Activated naive CD4-positive, alpha-beta T cell treated with anti-CD3 and anti-CD28 coated beads for 36 hours (primary cell): Measurements from ENCODE around the gene HCFC1. TPM values are rescaled to one million over a fixed set of nuclear protein-coding genes. Genes with fewer than 3 reads are reported as not detected.

Source experiments
- CTCF ChIA-PET: fragments of 350-600 bp; sonication (Branson Sonifier 250); formaldehyde crosslinking; loops from one replicate; lab custom pipeline; 2021; ENCODE audit warnings: antibody characterized with exemption; lab: Charles Lee
- DNase-seq: peaks from one replicate; pipeline ENCODE4 v3.0.0-alpha.2; 2020
- H3K27ac Mint-ChIP-seq: one replicate; pipeline ENCODE4 v1.8.0; 2021; ENCODE audit warnings: mild to moderate bottlenecking, mixed read lengths
- H3K27me3 Mint-ChIP-seq: one replicate; pipeline ENCODE4 v1.8.0; 2021; ENCODE audit warnings: low read depth, mixed read lengths
- H3K36me3 Mint-ChIP-seq: one replicate; pipeline ENCODE4 v1.8.0; 2021; ENCODE audit warnings: low read depth, mixed read lengths
- H3K4me1 Mint-ChIP-seq: one replicate; pipeline ENCODE4 v1.8.0; 2021; ENCODE audit warnings: low read depth, mixed read lengths
- H3K4me3 Mint-ChIP-seq: one replicate; pipeline ENCODE4 v1.8.0; 2021; ENCODE audit warnings: mild to moderate bottlenecking, moderate library complexity, mixed read lengths
- H3K9me3 Mint-ChIP-seq: one replicate; pipeline ENCODE4 v1.8.0; 2021; ENCODE audit warnings: mixed read lengths
- intact Hi-C: fragments of 100-400 bp; cut with micrococcal nuclease; formaldehyde crosslinking; loops from one replicate; pipeline ENCODE4 v1.15.1; 2023
- total RNA-seq, 2 experiments: library from RNA; stranded (reverse); gene quantifications; one replicate each; pipeline ENCODE4 v1.2.3, GENCODE V29; 2021

The HCFC1 gene
- total RNA-seq, 2 experiments from 2014 or later = 85.0 to 86.1 TPM

DNA sequence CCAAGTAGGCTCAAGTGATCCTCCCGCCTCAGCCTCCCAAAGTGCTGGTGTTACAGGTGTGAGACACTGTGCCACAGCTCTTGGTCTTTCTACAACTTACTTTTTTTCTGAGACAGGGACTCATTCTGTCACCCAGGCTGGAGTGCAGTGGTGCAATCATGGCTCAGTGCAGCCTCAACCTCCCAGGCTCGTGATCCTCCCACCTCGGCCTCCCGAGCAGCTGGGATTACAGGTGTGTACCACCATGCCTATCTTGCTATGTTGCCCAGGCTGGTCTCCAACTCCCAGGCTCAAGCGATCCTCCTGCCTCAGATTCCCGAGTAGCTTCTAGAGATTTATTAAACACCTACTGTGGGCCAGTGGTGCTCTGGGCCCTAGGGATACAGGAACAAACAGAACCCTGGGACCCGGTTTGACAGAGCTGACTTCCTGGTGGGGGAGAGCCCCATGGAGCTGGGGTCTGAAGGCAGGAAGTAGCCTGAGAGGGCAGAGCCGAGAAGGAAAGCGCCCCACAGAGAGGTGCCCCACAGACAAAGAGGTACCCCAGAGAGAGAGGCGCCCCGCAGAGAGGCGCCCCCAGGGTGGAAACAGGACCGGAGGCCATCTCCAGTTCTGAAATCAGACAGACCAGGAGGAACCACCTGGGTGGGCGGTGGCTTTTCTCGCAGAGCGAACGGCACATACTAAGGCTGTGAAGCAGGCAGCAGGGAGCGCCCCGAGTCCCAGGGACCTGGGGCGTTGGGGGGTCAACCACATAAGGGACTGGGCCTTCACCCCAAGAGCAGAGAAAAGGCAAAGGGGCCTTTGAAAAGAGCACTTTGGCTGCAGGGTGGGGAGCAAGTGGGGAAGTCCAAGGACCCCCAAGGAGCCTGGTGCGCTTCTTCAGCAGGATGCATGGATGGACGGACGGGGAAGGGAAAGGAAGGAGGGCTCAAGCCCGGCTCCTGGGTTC, 43.1 kb upstream of the HCFC1 start:
- H3K4me3 Mint-ChIP-seq = no peak overlapping the region
- intact Hi-C loops = loop anchor here (5.0 kb wide), 1 partner anchor 32 kb away; no protein-coding TSS in a partner anchor
- no peak overlapping the region for H3K27ac Mint-ChIP-seq
- DNase-seq = no peak
- peaks cover 11% of the 10 kb centered on the region for H3K4me1 Mint-ChIP-seq
- CTCF ChIA-PET = interaction anchor here (0.6 to 2.6 kb wide), 14 partner anchors 11 to 121 kb away, joined by 3 to 12 read pairs (median 5); partner anchors contain the start of gene TMEM187
- peaks cover 21% of the 10 kb centered on the region for H3K36me3 Mint-ChIP-seq
- no peaks in the 10 kb centered on the region for H3K9me3 Mint-ChIP-seq
- H3K27me3 Mint-ChIP-seq = no peaks in the 10 kb centered on the region

GRCh38 chrX:154013614-154014360, 42.2 kb upstream of the HCFC1 start:
- DNase-seq = peak; percentile 46
- CTCF ChIA-PET = interaction anchor here (0.6 to 2.6 kb wide), 20 partner anchors 10 to 122 kb away, joined by 3 to 12 read pairs (median 4); partner anchors contain the start of gene TMEM187
- intact Hi-C loops = loop anchor here (1.0 kb wide), 1 partner anchor 38 kb away; no protein-coding TSS in a partner anchor
- H3K4me3 Mint-ChIP-seq = no peak overlapping the region
- H3K4me1 Mint-ChIP-seq = peaks cover 10% of the 10 kb centered on the region
- H3K36me3 Mint-ChIP-seq = peaks cover 19% of the 10 kb centered on the region
- H3K27ac Mint-ChIP-seq = peak overlapping the region; percentile 41
- H3K27me3 Mint-ChIP-seq = no peaks in the 10 kb centered on the region
- H3K9me3 Mint-ChIP-seq = no peaks in the 10 kb centered on the region

GRCh38 chrX:154013001-154013421, 41.4 kb upstream of the HCFC1 start:
- H3K36me3 Mint-ChIP-seq = peaks cover 16% of the 10 kb centered on the region
- H3K27ac Mint-ChIP-seq = no peak overlapping the region
- H3K27me3 Mint-ChIP-seq = no peaks in the 10 kb centered on the region
- intact Hi-C loops = loop anchor here (1.0 kb wide), 1 partner anchor 38 kb away; no protein-coding TSS in a partner anchor
- no peak overlapping the region for H3K4me3 Mint-ChIP-seq
- CTCF ChIA-PET = interaction anchor here (0.6 to 2.6 kb wide), 15 partner anchors 9 to 86 kb away, joined by 3 to 12 read pairs (median 4); partner anchors contain the start of gene TMEM187
- DNase-seq = no peak
- no peaks in the 10 kb centered on the region for H3K9me3 Mint-ChIP-seq
- peaks cover 8% of the 10 kb centered on the region for H3K4me1 Mint-ChIP-seq

DNA sequence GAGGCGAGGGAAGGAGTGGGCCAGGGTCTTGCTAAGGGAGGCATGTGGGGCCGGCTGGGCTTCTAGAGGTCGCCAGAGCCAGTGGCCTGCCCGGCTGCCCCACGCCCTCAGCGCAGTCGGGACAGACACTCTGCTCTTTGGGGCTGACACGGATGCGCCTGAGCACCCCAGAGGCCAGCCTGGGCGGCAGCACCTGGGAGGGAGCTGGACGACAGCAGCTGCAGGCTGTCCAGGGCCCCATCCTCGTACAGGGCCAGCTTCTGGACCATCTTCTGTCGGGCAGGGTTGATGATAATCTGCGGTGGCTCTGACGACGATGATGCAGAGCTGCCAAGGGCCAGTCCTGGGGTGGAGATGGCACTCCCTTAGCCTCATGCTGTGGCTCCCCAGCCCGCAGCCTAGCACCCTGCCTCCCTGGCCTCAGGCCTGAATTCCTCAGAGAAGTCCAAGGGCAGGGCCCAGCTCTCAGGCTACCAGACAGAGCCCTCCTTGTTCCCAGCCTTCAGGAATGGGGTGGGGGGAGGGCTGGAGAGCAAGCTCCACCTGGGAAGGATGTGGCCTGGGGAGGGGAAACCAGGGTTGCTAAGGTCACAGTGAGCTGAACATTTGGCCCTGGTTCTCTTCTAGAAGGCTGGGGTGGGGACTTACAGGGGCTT, 40.8 kb upstream of the HCFC1 start:
- H3K36me3 Mint-ChIP-seq = peaks cover 16% of the 10 kb centered on the region
- intact Hi-C loops = no loop called here
- no peaks in the 10 kb centered on the region for H3K9me3 Mint-ChIP-seq
- CTCF ChIA-PET = interaction anchor here (0.7 to 2.6 kb wide), 9 partner anchors 8 to 79 kb away, joined by 3 to 12 read pairs (median 4); partner anchors contain the start of gene TMEM187
- H3K27ac Mint-ChIP-seq = no peak overlapping the region
- H3K4me3 Mint-ChIP-seq = no peak overlapping the region
- H3K27me3 Mint-ChIP-seq = no peaks in the 10 kb centered on the region
- H3K4me1 Mint-ChIP-seq = peaks cover 9% of the 10 kb centered on the region
- DNase-seq = no peak

GRCh38 chrX:154011376-154012335, 40.0 kb upstream of the HCFC1 start:
- intact Hi-C loops = no loop called here
- no peak for DNase-seq
- Mint-ChIP-seq H3K4me3 (no peak overlapping the region), H3K9me3 (no peaks in the 10 kb centered on the region), H3K4me1 (peaks cover 10% of the 10 kb centered on the region), H3K27me3 (no peaks in the 10 kb centered on the region), H3K36me3 (peaks cover 15% of the 10 kb centered on the region), H3K27ac (no peak overlapping the region)
- CTCF ChIA-PET = interaction anchor here (0.9 to 1.6 kb wide), 2 partner anchors 9 to 42 kb away, joined by 3 to 10 read pairs; no protein-coding TSS in a partner anchor

- peaks cover 13% of the 10 kb centered on the region for H3K36me3 Mint-ChIP-seq
- DNase-seq = no peak
- peaks cover 5% of the 10 kb centered on the region for H3K4me1 Mint-ChIP-seq
- no peaks in the 10 kb centered on the region for H3K27me3 Mint-ChIP-seq
- CTCF ChIA-PET = no interaction called here
- H3K9me3 Mint-ChIP-seq = no peaks in the 10 kb centered on the region
- intact Hi-C loops = no loop called here
- H3K4me3 Mint-ChIP-seq = no peak overlapping the region
- H3K27ac Mint-ChIP-seq = no peak overlapping the region
Observed at GRCh38 chrX:154010330-154011087, 38.9 kb upstream of the HCFC1 start.

DNA sequence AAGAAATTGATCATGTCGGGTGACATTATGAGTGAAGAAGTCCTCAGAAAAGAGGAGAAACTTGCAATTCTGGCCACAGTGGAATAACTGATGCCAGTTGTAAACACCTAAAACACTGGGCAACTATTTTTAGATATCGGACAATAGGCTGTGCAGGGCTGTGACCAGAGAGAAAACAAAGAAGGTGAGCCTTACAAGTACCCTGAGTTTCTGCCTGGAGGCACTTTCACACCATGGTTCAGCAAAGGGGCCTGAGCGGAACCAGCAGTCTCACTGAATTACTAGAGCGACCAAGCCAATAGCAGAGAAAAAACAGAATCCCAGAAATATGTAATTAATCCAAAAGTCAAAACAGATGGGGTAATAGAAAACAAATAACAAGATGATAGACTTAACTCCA, 36.9 kb upstream of the HCFC1 start:
- no peak for DNase-seq
- Mint-ChIP-seq H3K4me3 (no peak overlapping the region), H3K36me3 (peaks cover 14% of the 10 kb centered on the region), H3K27ac (no peak overlapping the region), H3K27me3 (no peaks in the 10 kb centered on the region), H3K9me3 (no peaks in the 10 kb centered on the region), H3K4me1 (peaks cover 5% of the 10 kb centered on the region)
- CTCF ChIA-PET = no interaction called here
- intact Hi-C loops = no loop called here

- CTCF ChIA-PET = no interaction called here
- no peak for DNase-seq
- intact Hi-C loops = no loop called here
- Mint-ChIP-seq H3K4me1 (peaks cover 12% of the 10 kb centered on the region), H3K27me3 (no peaks in the 10 kb centered on the region), H3K4me3 (no peak overlapping the region), H3K36me3 (peaks cover 14% of the 10 kb centered on the region), H3K27ac (no peak overlapping the region), H3K9me3 (no peaks in the 10 kb centered on the region)
Observed at GRCh38 chrX:154006947-154007346, 35.3 kb upstream of the HCFC1 start.

GRCh38 chrX:154004315-154004714, 32.7 kb upstream of the HCFC1 start:
- Mint-ChIP-seq H3K4me3 (no peak overlapping the region), H3K36me3 (peaks cover 17% of the 10 kb centered on the region), H3K4me1 (peaks cover 16% of the 10 kb centered on the region), H3K9me3 (no peaks in the 10 kb centered on the region), H3K27me3 (no peaks in the 10 kb centered on the region), H3K27ac (peak overlapping the region; percentile 43)
- intact Hi-C loops = no loop called here
- DNase-seq = no peak
- CTCF ChIA-PET = interaction anchor here (1.0 to 1.3 kb wide), 4 partner anchors 9 to 36 kb away, joined by 3 to 4 read pairs (median 4); no protein-coding TSS in a partner anchor

- intact Hi-C loops = no loop called here
- no peaks in the 10 kb centered on the region for H3K27me3 Mint-ChIP-seq
- DNase-seq = peak; percentile 64
Observed at GRCh38 chrX:154002215-154002719, 30.6 kb upstream of the HCFC1 start.

More at GRCh38 chrX:154002215-154002719, 30.6 kb upstream of the HCFC1 start:
- CTCF ChIA-PET = interaction anchor here (1.5 kb wide), 1 partner anchor 12 kb away, joined by 6 read pairs; no protein-coding TSS in a partner anchor
- Mint-ChIP-seq H3K9me3 (no peaks in the 10 kb centered on the region), H3K36me3 (peaks cover 14% of the 10 kb centered on the region), H3K4me1 (peaks cover 11% of the 10 kb centered on the region), H3K27ac (peak overlapping the region; percentile 84), H3K4me3 (peak overlapping the region; percentile 56)
